Measurements from ENCODE around the gene GIT1. TPM values are rescaled to one million over a fixed set of nuclear protein-coding genes. Genes with fewer than 3 reads are reported as not detected.

GIT1 gene
- total and polyA plus RNA-seq, 2 donors (not counting 3 experiments of a cell fraction or from before 2014, with no cell fraction given) = 75.5 to 92.5 TPM

DNA sequence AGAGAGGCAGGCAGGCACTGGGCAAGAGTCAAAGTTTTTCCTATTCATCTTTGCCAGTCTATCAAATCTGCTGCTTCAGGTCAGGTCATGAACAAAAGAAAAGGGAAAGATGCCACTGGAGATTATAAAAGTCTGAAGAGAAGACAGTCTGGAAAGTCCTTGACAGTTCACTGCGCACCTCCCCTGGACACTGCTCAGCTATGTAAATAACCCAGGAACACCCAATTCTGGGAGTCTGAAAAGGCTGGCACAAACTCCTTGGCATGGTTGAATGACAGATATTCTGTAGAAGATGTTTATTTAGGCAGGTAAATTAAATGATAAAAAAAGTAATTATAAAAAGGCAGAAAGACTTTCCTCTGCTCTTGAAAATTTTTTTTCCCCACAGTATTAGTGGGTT lies 38.5 kb upstream of the GIT1 start:
- no peaks in the 10 kb centered on the region for H3K79me2 ChIP-seq (ENCODE audit: control insufficient read depth, insufficient read depth, low read length)
- H3K4me3 ChIP-seq (replicated peaks in 1 of 3; ENCODE audit: insufficient read depth in 1 of 3, low read depth in 1 of 3, low read length in 3 of 3) = no peak overlapping the region
- H3K27me3 ChIP-seq (ENCODE audit: control insufficient read depth in 2 of 2, insufficient read depth in 2 of 2, low read length in 2 of 2) = no peaks in the 10 kb centered on the region
- H2AFZ ChIP-seq (ENCODE audit: low read depth, low read length) = no peak overlapping the region
- no peak overlapping the region for H3K27ac ChIP-seq (ENCODE audit: insufficient read depth, low read depth, low read length)
- dilution Hi-C loops (cut with MboI; ENCODE audit: extremely low pct_ligation_motif_present, low sequenced_read_pairs) (no loop called here), intact Hi-C loops (cut with micrococcal nuclease) (no loop called here)
- FAIRE-seq (no peak), DNase-seq (ENCODE audit: low read depth, low spot score) (no peak)
- POLR2A ChIA-PET = no interaction called here
- no TSS peak for BruUV-seq (replicated peaks)
- H3K9me3 ChIP-seq (replicated peaks; ENCODE audit: control insufficient read depth, insufficient read depth, low read length) = no peaks in the 10 kb centered on the region
- no peak overlapping the region for H3K9ac ChIP-seq (replicated peaks; ENCODE audit: extremely low read depth, insufficient read depth, low read length)
- TF ChIP-seq CTCF (IDR thresholded peaks at IDR 0.05; ENCODE audit: extremely low read depth in 1 of 2, insufficient read depth in 1 of 2, low read depth in 1 of 2, low read length in 2 of 2) (no peak), MYC (IDR thresholded peaks at IDR 0.05; ENCODE audit: low read depth, low read length) (no peak), EZH2 (IDR thresholded peaks at IDR 0.05; ENCODE audit: borderline replicate concordance, low read depth, low read length, severe bottlenecking) (no peak), FOS (IDR thresholded peaks at IDR 0.05; ENCODE audit: borderline replicate concordance, insufficient read depth, low read length) (no peak), JUN (IDR thresholded peaks at IDR 0.05; ENCODE audit: borderline replicate concordance, insufficient read depth, insufficient read length, low read depth) (no peak), POLR2AphosphoS5 (IDR thresholded peaks at IDR 0.05; ENCODE audit: insufficient read depth, low read depth, low read length) (no peak), POLR2A (IDR thresholded peaks at IDR 0.05; ENCODE audit: low read depth, low read length) (no peak), GATA2 (IDR thresholded peaks at IDR 0.05; ENCODE audit: insufficient read depth, insufficient read length, low read depth, low read length) (no peak)
- TF ChIP-seq, protein P1, sequence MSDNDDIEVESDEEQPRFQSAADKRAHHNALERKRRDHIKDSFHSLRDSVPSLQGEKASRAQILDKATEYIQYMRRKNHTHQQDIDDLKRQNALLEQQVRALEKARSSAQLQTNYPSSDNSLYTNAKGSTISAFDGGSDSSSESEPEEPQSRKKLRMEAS (IDR thresholded peaks at IDR 0.05; ENCODE audit: insufficient read depth, insufficient read length) = no peak
- H3K4me1 ChIP-seq (ENCODE audit: control insufficient read depth, extremely low read depth, insufficient read depth, low read length) = peaks cover 2% of the 10 kb centered on the region
- H3K4me2 ChIP-seq (ENCODE audit: insufficient read depth, low read length) = no peak overlapping the region
- no peaks in the 10 kb centered on the region for H3K9me1 ChIP-seq (replicated peaks; ENCODE audit: control insufficient read depth, extremely low read depth, insufficient read depth, low read length)
- CTCF ChIA-PET = interaction anchor here (1.8 to 5.1 kb wide), 2 partner anchors 10 to 12 kb away, joined by 7 to 37 read pairs; no protein-coding TSS in a partner anchor
- H4K20me1 ChIP-seq (replicated peaks; ENCODE audit: control insufficient read depth, extremely low read depth, insufficient read depth, low read length) = no peaks in the 10 kb centered on the region
- peaks cover 11 to 28% of the 10 kb centered on the region in 2 experiments for H3K36me3 ChIP-seq (ENCODE audit: control insufficient read depth in 2 of 2, extremely low read depth in 1 of 2, insufficient read depth in 2 of 2, low read length in 2 of 2)
